Panc1 (cell line): ENCODE results near the gene SH3GLB1. TPM values are rescaled to one million over a fixed set of nuclear protein-coding genes. Genes with fewer than 3 reads are reported as not detected.

ENCODE experiments used
- ATAC-seq: fragments of 200-7000 bp; cut with Tn5 transposase; 2 replicates; pipeline ENCODE4 v1.9.1; 2020; ENCODE audit warnings: mild to moderate bottlenecking, moderate library complexity
- BruUV-seq: library from RNA; stranded (reverse); fragments of 400-500 nt; replicated peaks from 2 replicates; lab custom pipeline; 2021; lab: Mats Ljungman, UMichigan
- CTCF ChIA-PET: fragments of 300-600 bp; sonication (Branson Sonifier 250); formaldehyde crosslinking; loops from one replicate; lab custom pipeline; 2022; ENCODE audit warnings: antibody characterized with exemption; lab: Charles Lee
- POLR2A ChIA-PET: fragments of 300-600 bp; sonication (Branson Sonifier 250); formaldehyde crosslinking; loops from one replicate; lab custom pipeline; 2022; ENCODE audit warnings: antibody characterized with exemption; lab: Charles Lee
- DNase-seq: peaks from one replicate; pipeline ENCODE4 v3.0.0-alpha.2; 2010; ENCODE audit warnings: low read depth, low spot score
- H3K27ac ChIP-seq: 2 replicates; pipeline ENCODE4 v1.5.1; 2011; ENCODE audit warnings: mild to moderate bottlenecking, low read length, inconsistent platforms
- H3K27me3 ChIP-seq: fragments of 200-500 bp; sonication (Bioruptor generic); 2 replicates; pipeline ENCODE4 v1.6.0; 2014; ENCODE audit warnings: low read length, inconsistent platforms; ENCODE audit not compliant: control insufficient read depth, insufficient read depth
- H3K36me3 ChIP-seq: fragments of 200-500 bp; sonication (Bioruptor generic); 2 replicates; pipeline ENCODE4 v1.5.1; 2014; ENCODE audit warnings: inconsistent platforms, mild to moderate bottlenecking, low read length, moderate library complexity; ENCODE audit not compliant: control insufficient read depth, insufficient read depth
- H3K4me1 ChIP-seq: 2 replicates; pipeline ENCODE4 v1.5.1; 2011; ENCODE audit warnings: inconsistent platforms, mild to moderate bottlenecking, low read length, moderate library complexity; ENCODE audit not compliant: control insufficient read depth, insufficient read depth
- H3K4me3 ChIP-seq, 2 experiments: 2 replicates each; pipeline ENCODE4 v1.5.1; 2011 to 2012; ENCODE audit warnings: low read depth in 2 of 2, low read length in 2 of 2, mild to moderate bottlenecking in 2 of 2, inconsistent platforms in 1 of 2, moderate library complexity in 1 of 2
- H3K9me3 ChIP-seq: fragments of 200-500 bp; sonication (Bioruptor generic); 2 replicates; pipeline ENCODE4 v1.5.1; 2014; ENCODE audit warnings: low read depth, mild to moderate bottlenecking, inconsistent platforms, low read length, moderate library complexity; ENCODE audit not compliant: control insufficient read depth, insufficient read depth
- CTCF ChIP-seq: fragments of 450-650 bp; IDR thresholded peaks from 2 replicates; pipeline ENCODE4 v1.5.1; 2017; ENCODE audit warnings: mild to moderate bottlenecking
- POLR2AphosphoS5 ChIP-seq: IDR thresholded peaks from 2 replicates; pipeline ENCODE4 v1.6.1; 2012; ENCODE audit warnings: mild to moderate bottlenecking, low read depth, low read length, moderate library complexity
- REST ChIP-seq, 2 experiments: IDR thresholded peaks; 2 replicates each; pipeline ENCODE4 v1.6.1; 2011 to 2012; ENCODE audit warnings: low read depth in 2 of 2, control low read depth in 1 of 2, low read length in 1 of 2, mild to moderate bottlenecking in 1 of 2, moderate library complexity in 1 of 2; ENCODE audit not compliant: insufficient read depth in 1 of 2
- SIN3A ChIP-seq: IDR thresholded peaks from 2 replicates; pipeline ENCODE4 v1.6.1; 2012; ENCODE audit warnings: low read depth, mild to moderate bottlenecking, low read length, moderate library complexity, borderline replicate concordance; ENCODE audit not compliant: insufficient read depth
- TCF7L2 ChIP-seq: IDR thresholded peaks from 2 replicates; pipeline ENCODE4 v1.6.1; 2011; ENCODE audit warnings: mild to moderate bottlenecking, low read depth, low read length, inconsistent platforms
- in situ Hi-C: cut with HindIII; loops from 2 replicates; pipeline ENCODE4 v1.10.0; 2016; ENCODE audit warnings: low sequenced_read_pairs, low pct_unique_long_range_greater_than_20kb
- intact Hi-C: fragments of 100-400 bp; cut with micrococcal nuclease; formaldehyde crosslinking; loops from one replicate; pipeline ENCODE4 v1.10.0; 2022; ENCODE audit not compliant: unreplicated experiment
- total RNA-seq: library from RNA; stranded (reverse); gene quantifications from one replicate; pipeline ENCODE4 v1.2.1, GENCODE V29; 2021; ENCODE audit not compliant: unreplicated experiment

SH3GLB1 gene
- total RNA-seq, 1 experiment from 2014 or later = 94.3 TPM

- DNase-seq (no peak), ATAC-seq (no peak)
- ChIA-PET POLR2A (no interaction called here), CTCF (no interaction called here)
- no peak overlapping the region for H3K4me3 ChIP-seq
- no TSS peak for BruUV-seq
- no peak overlapping the region for H3K27ac ChIP-seq
- no peaks in the 10 kb centered on the region for H3K4me1 ChIP-seq
- in situ Hi-C loops (no loop called here), intact Hi-C loops (no loop called here)
- TF ChIP-seq CTCF (no peak), TCF7L2 (no peak), REST (IDR thresholded peaks at IDR 0.05; ENCODE audit: insufficient read depth in 1 of 2, low read depth in 2 of 2, low read length in 1 of 2) (no peak), SIN3A (no peak), POLR2AphosphoS5 (no peak)
- H3K27me3 ChIP-seq = peaks cover 13% of the 10 kb centered on the region; the same call in 1 of the 2 replicates
- H3K9me3 ChIP-seq = no peaks in the 10 kb centered on the region
- H3K36me3 ChIP-seq = no peaks in the 10 kb centered on the region
These were observed 55.8 kb downstream of the SH3GLB1 start for GRCh38 chr1:86760199-86760598.

- H3K36me3 ChIP-seq = no peaks in the 10 kb centered on the region
- H3K4me3 ChIP-seq = no peak overlapping the region
- BruUV-seq = no TSS peak
- DNase-seq (no peak), ATAC-seq (no peak)
- H3K27me3 ChIP-seq = peaks cover 8% of the 10 kb centered on the region; the same call in 1 of the 2 replicates
- ChIA-PET CTCF (no interaction called here), POLR2A (no interaction called here)
- no peaks in the 10 kb centered on the region for H3K9me3 ChIP-seq
- H3K27ac ChIP-seq = no peak overlapping the region
- no peak for TF ChIP-seq SIN3A
- no peaks in the 10 kb centered on the region for H3K4me1 ChIP-seq
- in situ Hi-C loops = no loop called here
- intact Hi-C loops = no loop called here
These were observed 58.0 kb downstream of the SH3GLB1 start for GRCh38 chr1:86762336-86762735.

- Histone ChIP-seq H3K4me1 (no peaks in the 10 kb centered on the region), H3K4me3 (no peak overlapping the region), H3K27me3 (peaks cover 10% of the 10 kb centered on the region; the same call in 1 of the 2 replicates), H3K9me3 (no peaks in the 10 kb centered on the region), H3K27ac (no peak overlapping the region), H3K36me3 (no peaks in the 10 kb centered on the region)
- no peak for TF ChIP-seq CTCF
- no peak for TF ChIP-seq SIN3A
- TF ChIP-seq REST (IDR thresholded peaks at IDR 0.05; ENCODE audit: insufficient read depth in 1 of 2, low read depth in 2 of 2, low read length in 1 of 2) = no peak
- no peak for TF ChIP-seq POLR2AphosphoS5
- TF ChIP-seq TCF7L2 = no peak
- ATAC-seq (no peak), DNase-seq (no peak)
- intact Hi-C loops = no loop called here
- in situ Hi-C loops = no loop called here
- no TSS peak for BruUV-seq
- ChIA-PET POLR2A (no interaction called here), CTCF (no interaction called here)
These were observed 60.1 kb downstream of the SH3GLB1 start for GRCh38 chr1:86764523-86764922.
